GM12878 (cell line): ENCODE results near the gene KCNG3. TPM values are rescaled to one million over a fixed set of nuclear protein-coding genes. Genes with fewer than 3 reads are reported as not detected.

Experiments
- ATAC-seq: fragments of 200-7000 bp; cut with Tn5 transposase; 3 replicates; pipeline ENCODE4 v1.9.1; 2020; ENCODE audit warnings: mild to moderate bottlenecking, moderate library complexity
- BruUV-seq: library from RNA; stranded (reverse); fragments of 400-500 nt; replicated peaks from 2 replicates; lab custom pipeline; 2021; lab: Mats Ljungman, UMichigan
- CTCF ChIA-PET: fragments of 300-600 bp; sonication (Branson Sonifier 250); formaldehyde crosslinking; extraction: SDS; loops from one replicate; lab custom pipeline; 2021; ENCODE audit warnings: inconsistent platforms; lab: Yijun Ruan, JAX
- POLR2A ChIA-PET: fragments of 350-600 bp; formaldehyde crosslinking; extraction: SDS; loops from one replicate; lab custom pipeline; 2021; ENCODE audit warnings: inconsistent platforms; lab: Charles Lee
- RAD21 ChIA-PET: fragments of 300-600 bp; sonication (Branson Sonifier 250); formaldehyde crosslinking; loops from one replicate; lab custom pipeline; 2023; ENCODE audit warnings: antibody characterized with exemption; ENCODE audit not compliant: unreplicated experiment; lab: Charles Lee
- SMC1A ChIA-PET: fragments of 300-600 bp; sonication (Branson Sonifier 250); formaldehyde crosslinking; loops from one replicate; lab custom pipeline; 2023; ENCODE audit not compliant: unreplicated experiment, uncharacterized antibody; lab: Charles Lee
- DNase-seq: peaks from one replicate; pipeline ENCODE4 v3.0.0-alpha.2; 2011; ENCODE audit warnings: low read depth, low spot score
- FAIRE-seq: peaks from 3 replicates; lab custom pipeline; 2011; peaks lifted over from hg19 to GRCh38; lab: Jason Lieb, UNC
- H2AFZ ChIP-seq: 2 replicates; pipeline ENCODE4 v1.6.0; 2011; ENCODE audit warnings: low read depth, low read length, control low read depth; ENCODE audit not compliant: control insufficient read depth
- H3K27ac ChIP-seq: 2 replicates; pipeline ENCODE4 v1.5.1; 2011; ENCODE audit warnings: control low read depth; ENCODE audit not compliant: control insufficient read depth, insufficient read depth
- H3K27me3 ChIP-seq, 2 experiments: replicated peaks in 1 of 2; 2 replicates each; pipeline versions ENCODE4 v1.6.0 to v1.6.1; 2011; ENCODE audit warnings: low read length in 1 of 2; ENCODE audit not compliant: control insufficient read depth in 2 of 2, insufficient read depth in 2 of 2
- H3K36me3 ChIP-seq, 2 experiments: 2 replicates each; pipeline ENCODE4 v1.5.1; 2011; ENCODE audit warnings: low read length in 1 of 2; ENCODE audit not compliant: control insufficient read depth in 2 of 2, insufficient read depth in 2 of 2
- H3K4me1 ChIP-seq: 2 replicates; pipeline ENCODE4 v1.6.1; 2011; ENCODE audit warnings: mild to moderate bottlenecking, low read length, moderate library complexity, mixed read lengths; ENCODE audit not compliant: control insufficient read depth, insufficient read depth
- H3K4me2 ChIP-seq: 2 replicates; pipeline ENCODE4 v1.6.0; 2011; ENCODE audit warnings: control low read depth; ENCODE audit not compliant: control insufficient read depth, insufficient read depth
- H3K4me3 ChIP-seq: fragments of 200-600 bp; sonication (generic); 2 replicates; pipeline ENCODE4 v1.5.1; 2016
- H3K79me2 ChIP-seq: 2 replicates; pipeline ENCODE4 v1.6.0; 2011; ENCODE audit warnings: low read length; ENCODE audit not compliant: control insufficient read depth, insufficient read depth
- H3K9ac ChIP-seq: 2 replicates; pipeline ENCODE4 v1.8.0; 2011; ENCODE audit warnings: low read length, control low read depth, mixed read lengths; ENCODE audit not compliant: control insufficient read depth, insufficient read depth
- H3K9me3 ChIP-seq: replicated peaks from 3 replicates; pipeline ENCODE4 v1.5.1; 2011; ENCODE audit warnings: mild to moderate bottlenecking, low read length; ENCODE audit not compliant: control insufficient read depth, insufficient read depth
- H4K20me1 ChIP-seq: 2 replicates; pipeline ENCODE4 v1.6.0; 2011; ENCODE audit not compliant: control insufficient read depth, insufficient read depth
- ASH2L ChIP-seq: fragments of 300-600, 200-600 bp; sonication (generic); IDR thresholded peaks from 2 replicates; pipeline ENCODE4 v1.6.1; 2017; ENCODE audit warnings: low read depth, mild to moderate bottlenecking, borderline replicate concordance
- CREB1 ChIP-seq: IDR thresholded peaks from 2 replicates; pipeline ENCODE4 v1.6.1; 2012; ENCODE audit warnings: low read depth, mild to moderate bottlenecking, inconsistent platforms
- DPF2 ChIP-seq: fragments of 450-650 bp; IDR thresholded peaks from 2 replicates; pipeline ENCODE4 v1.6.1; 2017; ENCODE audit warnings: mild to moderate bottlenecking
- ETV6 ChIP-seq, 2 experiments: fragments of 450-650 bp in 1 of 2; IDR thresholded peaks in 1 of 2; conservative IDR thresholded peaks in 1 of 2; 2 replicates each; pipeline ENCODE4 v1.6.1; 2014; ENCODE audit warnings: antibody characterized with exemption in 1 of 2, borderline replicate concordance in 1 of 2, low read depth in 1 of 2, mild to moderate bottlenecking in 1 of 2, moderate library complexity in 1 of 2
- HDAC2 ChIP-seq: fragments of 200-600 bp; sonication (generic); IDR thresholded peaks from 2 replicates; pipeline ENCODE4 v1.6.1; 2017
- HDGF ChIP-seq: fragments of 450-650 bp; IDR thresholded peaks from 2 replicates; pipeline ENCODE4 v1.6.1; 2016; ENCODE audit warnings: antibody characterized with exemption
- IKZF2 ChIP-seq, 2 experiments: fragments of 450-650 bp; IDR thresholded peaks; 2 replicates each; pipeline ENCODE4 v1.6.1; 2017; ENCODE audit warnings: mild to moderate bottlenecking in 2 of 2, moderate library complexity in 2 of 2
- IRF4 ChIP-seq: IDR thresholded peaks from 2 replicates; pipeline ENCODE4 v1.6.1; 2011; ENCODE audit warnings: low read depth, low read length
- NFIC ChIP-seq: IDR thresholded peaks from 2 replicates; pipeline ENCODE4 v1.6.1; 2012; ENCODE audit warnings: low read depth, mild to moderate bottlenecking, inconsistent platforms, low read length, moderate library complexity
- NR2C1 ChIP-seq: fragments of 450-650 bp; IDR thresholded peaks from 2 replicates; pipeline ENCODE4 v1.6.1; 2017; ENCODE audit warnings: antibody characterized with exemption, mild to moderate bottlenecking, moderate library complexity
- NRF1 ChIP-seq: conservative IDR thresholded peaks from 2 replicates; pipeline ENCODE4 v1.6.1; 2011; ENCODE audit warnings: mild to moderate bottlenecking, low read depth, low read length, improper control_type of control experiment
- RUNX3 ChIP-seq: IDR thresholded peaks from 2 replicates; pipeline ENCODE4 v1.6.1; 2012; ENCODE audit warnings: low read length, inconsistent platforms
- SPI1 ChIP-seq: IDR thresholded peaks from 2 replicates; pipeline ENCODE4 v1.6.1; 2011; ENCODE audit warnings: low read depth, mild to moderate bottlenecking, low read length, moderate library complexity, borderline replicate concordance; ENCODE audit not compliant: insufficient read depth
- TARDBP ChIP-seq: IDR thresholded peaks from 2 replicates; pipeline ENCODE4 v1.6.1; 2016; ENCODE audit warnings: borderline replicate concordance
- WGBS: methylation state at CpG from one replicate; pipeline ENCODE4 v1.1.6; 2016; ENCODE audit warnings: low lambda C conversion rate; ENCODE audit not compliant: insufficient replicate concordance, insufficient coverage; ENCODE audit errors: missing lambda C conversion rate; 5-methylcytosine and 5-hydroxymethylcytosine counted together
- in situ Hi-C: fragments of 300-500 bp; cut with MboI; formaldehyde crosslinking; loops from 9 replicates; pipeline ENCODE4 v1.14.3; 2018; ENCODE audit warnings: mixed read lengths
- intact Hi-C: fragments of 100-400 bp; cut with micrococcal nuclease; formaldehyde crosslinking; loops from one replicate; pipeline ENCODE4 v1.14.2; 2022; ENCODE audit not compliant: unreplicated experiment
- polyA plus RNA-seq, 11 experiments: library from polyadenylated mRNA; depleted of rRNA in 4 of 11; unstranded in 6 of 11; stranded (reverse) in 5 of 11; fragments of >200 nt; fragmentation: Nextera tagmentation in 4 of 11; fragmentation: Illumina TruSeq in 1 of 11; extraction: Ambion mirVana in 4 of 11; extraction: Trizol in 1 of 11; gene quantifications; 1 replicate in 1 of 11; 2 replicates in 10 of 11; pipeline versions ENCODE4 v1.2.1 to v1.2.3, GENCODE V29; 2011 to 2016; ENCODE audit warnings: inconsistent platforms in 2 of 11, missing spikeins in 2 of 11, low read depth in 1 of 11
- total RNA-seq, 4 experiments: library from RNA; depleted of rRNA in 3 of 4; stranded (reverse); fragments of >200 nt in 3 of 4; fragmentation: Illumina TruSeq in 1 of 4; extraction: Trizol in 1 of 4; gene quantifications; 2 replicates each; pipeline versions ENCODE4 v1.2.1 to v1.2.3, GENCODE V29; 2013 to 2021
- TF ChIP-seq, protein P1 (sequence below): fragments of 450-650 bp; IDR thresholded peaks from 2 replicates; pipeline ENCODE4 v1.6.1; 2016; ENCODE audit warnings: mild to moderate bottlenecking
- TF ChIP-seq, protein P2 (sequence below): IDR thresholded peaks from 2 replicates; pipeline ENCODE4 v1.6.1; 2011; ENCODE audit warnings: low read depth, low read length, improper control_type of control experiment, borderline replicate concordance
- TF ChIP-seq, protein P3 (sequence below): fragments of 450-650 bp; IDR thresholded peaks from 2 replicates; pipeline ENCODE4 v1.6.1; 2014; ENCODE audit warnings: mild to moderate bottlenecking

Gene KCNG3
- total and polyA plus RNA-seq, 10 of the 15 experiments (the other 5 are each of a cell fraction or from before 2014, with no cell fraction given): 0.01 to 0.06 (median 0.04) TPM; not detected in 4

DNA sequence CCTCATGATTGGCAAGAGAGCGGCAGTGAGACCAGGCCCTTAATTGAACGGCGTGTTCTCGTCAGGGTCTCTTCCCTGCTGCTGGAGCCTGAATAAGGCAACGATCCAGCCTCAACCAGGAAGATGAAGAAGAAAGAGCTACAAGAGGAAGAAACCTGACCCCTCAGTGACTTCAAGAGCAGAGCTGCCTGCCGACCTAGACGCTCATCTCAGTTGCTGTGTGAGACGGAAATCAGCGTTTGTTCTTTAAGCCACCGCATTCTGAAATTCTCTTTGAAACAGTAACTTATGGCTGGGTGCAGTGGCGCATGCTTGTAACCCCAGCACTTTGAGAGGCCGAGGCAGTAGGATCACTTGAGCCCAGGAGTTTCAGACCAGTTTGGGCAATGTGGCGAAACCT, 29.6 kb upstream of the KCNG3 start:
- SMC1A ChIA-PET: no interaction called here
- CTCF ChIA-PET: interaction anchor here (0.7 kb wide), 1 partner anchor 33 kb away, joined by 5 read pairs; no protein-coding TSS in a partner anchor
- Histone ChIP-seq H3K4me2 (no peak overlapping the region), H3K9ac (no peak overlapping the region), H2AFZ (no peak overlapping the region), H3K9me3 (no peaks in the 10 kb centered on the region; the same call in 2 of the 3 replicates), H3K27ac (no peak overlapping the region), H3K4me1 (no peaks in the 10 kb centered on the region), H3K4me3 (no peak overlapping the region), H3K27me3 (no peaks in the 10 kb centered on the region), H3K79me2 (no peaks in the 10 kb centered on the region), H3K36me3 (no peaks in the 10 kb centered on the region), H4K20me1 (no peaks in the 10 kb centered on the region)
- 78% methylated on average over 13 of the region's 13 CpGs for WGBS
- POLR2A ChIA-PET: no interaction called here
- ATAC-seq (no peak), DNase-seq (no peak), FAIRE-seq (no peak)
- no TSS peak for BruUV-seq
- TF ChIP-seq, protein P1, sequence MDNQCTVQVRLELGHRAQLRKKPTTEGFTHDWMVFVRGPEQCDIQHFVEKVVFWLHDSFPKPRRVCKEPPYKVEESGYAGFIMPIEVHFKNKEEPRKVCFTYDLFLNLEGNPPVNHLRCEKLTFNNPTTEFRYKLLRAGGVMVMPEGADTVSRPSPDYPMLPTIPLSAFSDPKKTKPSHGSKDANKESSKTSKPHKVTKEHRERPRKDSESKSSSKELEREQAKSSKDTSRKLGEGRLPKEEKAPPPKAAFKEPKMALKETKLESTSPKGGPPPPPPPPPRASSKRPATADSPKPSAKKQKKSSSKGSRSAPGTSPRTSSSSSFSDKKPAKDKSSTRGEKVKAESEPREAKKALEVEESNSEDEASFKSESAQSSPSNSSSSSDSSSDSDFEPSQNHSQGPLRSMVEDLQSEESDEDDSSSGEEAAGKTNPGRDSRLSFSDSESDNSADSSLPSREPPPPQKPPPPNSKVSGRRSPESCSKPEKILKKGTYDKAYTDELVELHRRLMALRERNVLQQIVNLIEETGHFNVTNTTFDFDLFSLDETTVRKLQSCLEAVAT: no peak
- TF ChIP-seq IRF4 (no peak), ETV6 (conservative IDR thresholded peaks at IDR 0.05 in 1 of 2, IDR thresholded peaks at IDR 0.05 in 1 of 2; ENCODE audit: borderline replicate concordance in 1 of 2, low read depth in 1 of 2) (no peak), DPF2 (no peak)
- in situ Hi-C loops: no loop called here
- intact Hi-C loops: no loop called here
- RAD21 ChIA-PET: no interaction called here

DNA sequence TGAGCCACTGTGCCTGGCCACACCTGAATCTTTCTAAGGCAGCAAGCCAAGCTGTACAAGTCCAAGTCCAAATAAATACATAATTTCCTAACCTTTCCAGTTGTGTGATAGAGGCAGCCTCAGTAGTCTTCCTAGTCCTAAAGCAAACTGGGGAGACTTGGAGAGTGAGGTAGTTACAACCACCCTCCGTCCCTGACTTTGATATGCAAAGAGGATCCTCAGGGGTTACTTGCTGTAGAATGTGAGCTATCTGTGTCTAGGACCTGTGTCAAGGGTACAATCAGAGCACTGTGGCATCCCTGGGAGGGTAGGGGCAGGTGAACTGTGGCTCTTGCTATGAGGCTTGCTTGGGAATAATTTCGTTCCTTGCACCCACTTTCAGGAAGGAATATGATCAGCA, 28.3 kb upstream of the KCNG3 start:
- RAD21 ChIA-PET: no interaction called here
- SMC1A ChIA-PET: no interaction called here
- no peaks in the 10 kb centered on the region for H3K36me3 ChIP-seq
- H2AFZ ChIP-seq: no peak overlapping the region
- no peaks in the 10 kb centered on the region for H3K4me1 ChIP-seq
- CTCF ChIA-PET: interaction anchor here (1.4 kb wide), 1 partner anchor 8 kb away, joined by 3 read pairs; no protein-coding TSS in a partner anchor
- no peak overlapping the region for H3K27ac ChIP-seq
- H3K4me3 ChIP-seq: no peak overlapping the region
- no peak overlapping the region for H3K4me2 ChIP-seq
- H3K9me3 ChIP-seq: no peaks in the 10 kb centered on the region; the same call in 2 of the 3 replicates
- H3K9ac ChIP-seq: no peak overlapping the region
- BruUV-seq: no TSS peak
- FAIRE-seq (no peak), ATAC-seq (no peak), DNase-seq (no peak)
- no peaks in the 10 kb centered on the region for H3K27me3 ChIP-seq
- intact Hi-C loops (no loop called here), in situ Hi-C loops (no loop called here)
- POLR2A ChIA-PET: interaction anchor here (0.7 kb wide), 1 partner anchor 214 kb away, joined by 5 read pairs; no protein-coding TSS in a partner anchor
- 29% methylated on average over 2 of the region's 2 CpGs for WGBS
- H3K79me2 ChIP-seq: no peaks in the 10 kb centered on the region
- no peaks in the 10 kb centered on the region for H4K20me1 ChIP-seq
- TF ChIP-seq CREB1: no peak
- no peak for TF ChIP-seq HDGF
- TF ChIP-seq, protein P2, sequence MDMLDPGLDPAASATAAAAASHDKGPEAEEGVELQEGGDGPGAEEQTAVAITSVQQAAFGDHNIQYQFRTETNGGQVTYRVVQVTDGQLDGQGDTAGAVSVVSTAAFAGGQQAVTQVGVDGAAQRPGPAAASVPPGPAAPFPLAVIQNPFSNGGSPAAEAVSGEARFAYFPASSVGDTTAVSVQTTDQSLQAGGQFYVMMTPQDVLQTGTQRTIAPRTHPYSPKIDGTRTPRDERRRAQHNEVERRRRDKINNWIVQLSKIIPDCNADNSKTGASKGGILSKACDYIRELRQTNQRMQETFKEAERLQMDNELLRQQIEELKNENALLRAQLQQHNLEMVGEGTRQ: no peak
- no peak for TF ChIP-seq HDAC2
- TF ChIP-seq, protein P3, sequence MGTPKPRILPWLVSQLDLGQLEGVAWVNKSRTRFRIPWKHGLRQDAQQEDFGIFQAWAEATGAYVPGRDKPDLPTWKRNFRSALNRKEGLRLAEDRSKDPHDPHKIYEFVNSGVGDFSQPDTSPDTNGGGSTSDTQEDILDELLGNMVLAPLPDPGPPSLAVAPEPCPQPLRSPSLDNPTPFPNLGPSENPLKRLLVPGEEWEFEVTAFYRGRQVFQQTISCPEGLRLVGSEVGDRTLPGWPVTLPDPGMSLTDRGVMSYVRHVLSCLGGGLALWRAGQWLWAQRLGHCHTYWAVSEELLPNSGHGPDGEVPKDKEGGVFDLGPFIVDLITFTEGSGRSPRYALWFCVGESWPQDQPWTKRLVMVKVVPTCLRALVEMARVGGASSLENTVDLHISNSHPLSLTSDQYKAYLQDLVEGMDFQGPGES: no peak
- no peak for TF ChIP-seq TARDBP
- TF ChIP-seq SPI1: no peak
- no peak for TF ChIP-seq NRF1
- TF ChIP-seq RUNX3: no peak
- TF ChIP-seq NFIC: no peak
- no peak for TF ChIP-seq ASH2L
- no peak for TF ChIP-seq IKZF2 (IDR thresholded peaks at IDR 0.05)
- no peak for TF ChIP-seq NR2C1
